Pancreas (tissue), 10 donors: ENCODE measurements around the gene HAUS3. TPM values are rescaled to one million over a fixed set of nuclear protein-coding genes. Genes with fewer than 3 reads are reported as not detected.

ENCODE experiments used
- ATAC-seq, 4 donors: fragments of 200-7000 bp; cut with Tn5 transposase; one replicate each; pipeline versions ENCODE4 v1.8.0 to v1.9.1; 2020; ENCODE audit warnings: mild to moderate bottlenecking in 4 of 4, moderate library complexity in 4 of 4
- DNase-seq, 6 donors: peaks; one replicate each; pipeline ENCODE4 v3.0.0-alpha.2; 2020
- FAIRE-seq: peaks from 2 replicates; lab custom pipeline; 2012; peaks lifted over from hg19 to GRCh38; lab: Jason Lieb, UNC
- H3K27ac ChIP-seq, 4 donors: fragments of 200-600 bp; sonication (generic); 1 replicate in 3 of 4; 2 replicates in 1 of 4; pipeline versions ENCODE4 v1.5.0 to v1.8.0; 2020
- H3K27me3 ChIP-seq, 4 donors: fragments of 200-600 bp; one replicate each; pipeline ENCODE4 v1.8.0; 2021
- H3K36me3 ChIP-seq, 3 donors: fragments of 200-600 bp; sonication (generic) in 1 of 3; one replicate each; pipeline versions ENCODE4 v1.5.0 to v1.8.0; 2020 to 2021
- H3K4me1 ChIP-seq, 3 donors: fragments of 200-600 bp; one replicate each; pipeline ENCODE4 v1.8.0; 2021
- H3K4me3 ChIP-seq, 4 donors: fragments of 200-600 bp; sonication (generic) in 2 of 4; one replicate each; pipeline versions ENCODE4 v1.5.0 to v1.8.0; 2020 to 2021
- H3K9me3 ChIP-seq, 4 donors: fragments of 200-600 bp; one replicate each; pipeline ENCODE4 v1.8.0; 2021
- CTCF ChIP-seq, 4 donors: fragments of 200-600 bp; sonication (generic) in 3 of 4; IDR thresholded peaks; one replicate each; pipeline versions ENCODE4 v1.5.0 to v1.8.0; 2021; ENCODE audit warnings: antibody characterized with exemption in 4 of 4
- WGBS, 2 donors: extraction: QIAGEN DNeasy Blood & Tissue Kit; methylation state at CpG; one replicate each; pipeline ENCODE4 v1.1.7; 2013; 5-methylcytosine and 5-hydroxymethylcytosine counted together
- intact Hi-C, 3 donors: fragments of 100-400 bp; cut with DNase I; formaldehyde crosslinking; loops; one replicate each; pipeline versions ENCODE4 v1.11.1 to v1.14.2; 2022
- polyA plus RNA-seq, 2 donors: library from polyadenylated mRNA; stranded (reverse); fragments of 200-250 nt; gene quantifications; one replicate each; pipeline ENCODE4 v1.2.3, GENCODE V29; 2013
- total RNA-seq, 6 donors: library from RNA; stranded (reverse); fragmentation: NEBNext Ultra II Directional in 4 of 6; extraction: Animal tissue kit (Norgen Biotek cat#: 25700) in 4 of 6; gene quantifications; one replicate each; pipeline versions ENCODE4 v1.2.1 to v1.2.4, GENCODE V29; 2021 to 2023
- donor health status: healthy with polysubstance abuse.
- donor health status: DM: no; HTN: no; CAD: no; lungs with moderate emphysema.
- donor health status: DM: no; HTN: no; CAD: no.
- donor health status: control.
- donor health status: control.
- donor health status: Bipolar disorder and iron deficiency.
- donor health status: DM: yes; HTN: yes; CAD: no.
- donor health status: DM: no; HTN: no; CAD: no.
- donor health status: DM: no; HTN: no; CAD: no.
- donor health status: DM: yes; HTN: yes; CAD: no.

The HAUS3 gene
- total and polyA plus RNA-seq, 8 donors, result 4.1 to 9.6 (median 6.2) TPM

GRCh38 chr4:2258091-2259035 is 16.4 kb upstream of the HAUS3 start:
- no peak for TF ChIP-seq CTCF (IDR thresholded peaks at IDR 0.05)
- WGBS, 2 donors, result 82 to 86% methylated on average over 17 to 18 of the region's 18 CpGs
- Histone ChIP-seq H3K27ac (no peak overlapping the region), H3K4me3 (no peak overlapping the region), H3K9me3 (no peaks in the 10 kb centered on the region), H3K27me3 (no peaks in the 10 kb centered on the region), H3K4me1 (peaks cover 0 to 17% (median 12%) of the 10 kb centered on the region in 3 donors), H3K36me3 (no peaks in the 10 kb centered on the region)
- FAIRE-seq, result no peak
- DNase-seq, result peak in 5 of 6 donors; percentile 2 to 73 (median 14)
- ATAC-seq, result no peak
- intact Hi-C loops, result no loop called here

GRCh38 chr4:2257361-2258081 is 15.6 kb upstream of the HAUS3 start:
- 81 to 88% methylated on average over 14 of the region's 14 CpGs for WGBS, 2 donors
- FAIRE-seq (no peak), DNase-seq (peak; percentile 2 to 60 (median 18)), ATAC-seq (no peak)
- peaks cover 0 to 13% (median 12%) of the 10 kb centered on the region in 3 donors for H3K4me1 ChIP-seq
- H3K36me3 ChIP-seq, result no peaks in the 10 kb centered on the region
- no peaks in the 10 kb centered on the region for H3K27me3 ChIP-seq
- H3K9me3 ChIP-seq, result no peaks in the 10 kb centered on the region
- TF ChIP-seq CTCF (IDR thresholded peaks at IDR 0.05), result no peak
- H3K27ac ChIP-seq, result peak overlapping the region in 2 of 4 donors; percentile 39 to 63
- H3K4me3 ChIP-seq, result no peak overlapping the region
- intact Hi-C loops, result no loop called here

DNA sequence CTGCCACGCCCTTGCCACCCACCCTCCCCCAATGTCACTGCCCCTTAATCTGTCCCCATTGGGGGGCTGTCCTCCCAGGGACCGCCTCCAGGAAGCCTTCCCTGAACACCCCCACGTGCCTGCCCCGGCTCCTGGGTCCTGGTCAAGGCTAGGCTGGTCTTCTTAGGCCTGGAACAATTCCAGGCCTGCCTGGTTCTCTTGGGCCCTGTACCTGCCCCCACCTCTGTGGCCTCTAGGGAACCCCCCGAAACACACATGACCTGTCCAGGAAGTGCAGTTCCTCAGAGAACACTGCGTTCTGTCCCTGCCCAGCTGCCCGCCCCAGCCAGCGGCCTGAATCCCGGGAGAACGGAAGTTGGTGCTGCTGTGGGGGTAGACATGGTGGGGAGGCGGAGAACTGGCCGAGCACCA is 14.9 kb upstream of the HAUS3 start:
- Histone ChIP-seq H3K36me3 (peaks cover 0 to under 1% (median 0%) of the 10 kb centered on the region in 3 donors), H3K27ac (peak overlapping the region; percentile 39 to 63 (median 50)), H3K27me3 (no peaks in the 10 kb centered on the region), H3K4me3 (no peak overlapping the region), H3K9me3 (no peaks in the 10 kb centered on the region), H3K4me1 (peaks cover 0 to 13% (median 12%) of the 10 kb centered on the region in 3 donors)
- peak; percentile 14 to 67 (median 36) for DNase-seq
- intact Hi-C loops, result no loop called here
- no peak for FAIRE-seq
- 75% methylated on average over 12 of the region's 12 CpGs for WGBS, 2 donors
- ATAC-seq, result peak in 1 of 4 donors; percentile 5
- no peak for TF ChIP-seq CTCF (IDR thresholded peaks at IDR 0.05)

DNA sequence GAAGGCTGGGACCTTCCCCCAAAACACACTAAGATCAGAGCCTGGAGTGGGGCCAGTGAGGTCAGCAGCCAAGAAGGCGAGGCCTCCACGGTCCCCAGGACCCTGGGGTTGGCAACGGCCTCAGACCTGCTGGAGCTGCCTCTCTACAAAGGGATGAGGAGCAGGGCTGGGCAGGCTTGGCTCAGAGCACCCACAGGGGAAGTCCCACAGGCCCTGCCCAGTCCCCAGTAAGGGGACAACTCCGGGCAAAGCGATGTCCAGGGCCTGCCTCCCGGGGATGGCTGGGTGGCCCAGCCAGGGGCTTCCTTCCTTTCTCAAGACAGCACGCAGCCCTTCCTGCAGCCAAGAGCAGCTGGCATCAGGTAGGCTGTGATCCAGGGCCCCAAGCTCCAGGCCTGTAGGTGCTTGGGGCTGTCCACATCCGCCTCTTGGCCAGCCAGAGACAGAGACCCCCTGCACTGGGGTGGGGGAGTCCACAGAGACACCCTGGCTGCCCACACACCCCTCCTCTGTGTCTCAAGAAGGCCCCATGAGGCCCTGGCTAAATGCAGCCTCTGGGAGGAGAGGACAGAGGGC is 14.3 kb upstream of the HAUS3 start:
- Histone ChIP-seq H3K4me1 (peaks cover 0 to 13% (median 12%) of the 10 kb centered on the region in 3 donors), H3K27ac (peak overlapping the region; percentile 39 to 63 (median 50)), H3K36me3 (peaks cover 0 to 6% (median 0%) of the 10 kb centered on the region in 3 donors), H3K9me3 (no peaks in the 10 kb centered on the region), H3K4me3 (no peak overlapping the region), H3K27me3 (no peaks in the 10 kb centered on the region)
- intact Hi-C loops, result no loop called here
- WGBS, 2 donors, result 59 to 63% methylated on average over 8 of the region's 8 CpGs
- DNase-seq, result peak; percentile 7 to 79 (median 32)
- no peak for TF ChIP-seq CTCF (IDR thresholded peaks at IDR 0.05)
- peak in 3 of 4 donors; percentile 12 to 36 (median 13) for ATAC-seq
- no peak for FAIRE-seq
